OCI-LY7 (cell line): ENCODE data around the gene KCNB1.

Experiments
- EZH2phosphoT487 ChIP-seq: fragments of 200-600 bp; sonication (generic); IDR thresholded peaks from 2 replicates; pipeline ENCODE4 v1.6.1; 2018; ENCODE audit warnings: low read depth, borderline replicate concordance, mild to moderate bottlenecking, mixed run types, antibody characterized with exemption, low read length, moderate library complexity, mixed read lengths
- TF ChIP-seq, protein P1 (sequence below): fragments of 200-600 bp; sonication (generic); conservative IDR thresholded peaks from 2 replicates; pipeline ENCODE4 v1.5.1; 2014; ENCODE audit warnings: mild to moderate bottlenecking, antibody characterized with exemption, low read length, moderate library complexity, mixed read lengths

DNA sequence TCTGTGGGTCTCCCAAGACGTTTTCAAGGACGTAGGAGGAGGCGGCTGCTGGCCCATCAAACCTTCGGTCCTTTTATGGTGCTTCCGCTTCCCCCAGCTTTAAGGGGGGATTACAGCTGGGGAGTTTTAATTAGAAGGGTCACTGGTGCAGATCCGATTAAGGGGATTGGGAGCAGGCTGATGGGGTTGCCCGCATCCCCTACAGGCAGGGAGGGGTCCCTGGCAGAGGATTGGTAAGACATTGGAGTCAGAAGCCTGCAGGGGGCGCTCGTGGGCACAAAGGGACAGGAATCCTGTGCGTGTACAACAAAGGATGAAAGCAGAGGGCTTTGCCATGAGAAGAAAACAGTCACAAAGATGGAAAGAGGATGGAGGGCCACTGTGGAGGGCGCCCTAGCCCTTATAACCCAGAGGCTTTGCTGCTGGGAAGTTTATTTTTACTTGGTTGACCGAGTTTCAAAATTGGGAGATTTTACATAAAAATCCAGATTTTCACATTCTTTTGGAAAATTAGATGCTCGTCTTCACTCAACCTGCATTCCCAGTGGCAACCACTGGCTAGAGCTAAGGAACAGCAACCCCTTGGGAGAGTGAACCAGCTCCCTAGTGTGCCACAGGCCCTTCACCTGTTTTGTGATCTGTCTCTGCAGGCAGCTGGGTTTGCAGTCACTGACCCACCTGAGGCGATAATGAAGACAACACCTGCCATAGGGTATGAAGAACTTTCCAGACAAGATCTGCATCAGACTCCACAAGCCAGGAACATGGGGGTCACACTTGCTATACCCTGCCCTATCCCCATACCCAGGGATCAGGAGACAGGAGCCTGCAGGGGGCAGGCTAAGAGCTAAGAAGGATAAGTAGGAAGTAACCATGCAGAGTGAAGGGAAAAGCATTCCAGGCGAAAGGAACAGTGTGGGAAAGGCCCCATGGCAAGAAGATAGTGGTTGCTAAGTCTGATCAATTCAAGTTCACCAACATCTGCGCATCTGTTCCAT, 97.7 kb downstream of the KCNB1 start:
- TF ChIP-seq, protein P1, sequence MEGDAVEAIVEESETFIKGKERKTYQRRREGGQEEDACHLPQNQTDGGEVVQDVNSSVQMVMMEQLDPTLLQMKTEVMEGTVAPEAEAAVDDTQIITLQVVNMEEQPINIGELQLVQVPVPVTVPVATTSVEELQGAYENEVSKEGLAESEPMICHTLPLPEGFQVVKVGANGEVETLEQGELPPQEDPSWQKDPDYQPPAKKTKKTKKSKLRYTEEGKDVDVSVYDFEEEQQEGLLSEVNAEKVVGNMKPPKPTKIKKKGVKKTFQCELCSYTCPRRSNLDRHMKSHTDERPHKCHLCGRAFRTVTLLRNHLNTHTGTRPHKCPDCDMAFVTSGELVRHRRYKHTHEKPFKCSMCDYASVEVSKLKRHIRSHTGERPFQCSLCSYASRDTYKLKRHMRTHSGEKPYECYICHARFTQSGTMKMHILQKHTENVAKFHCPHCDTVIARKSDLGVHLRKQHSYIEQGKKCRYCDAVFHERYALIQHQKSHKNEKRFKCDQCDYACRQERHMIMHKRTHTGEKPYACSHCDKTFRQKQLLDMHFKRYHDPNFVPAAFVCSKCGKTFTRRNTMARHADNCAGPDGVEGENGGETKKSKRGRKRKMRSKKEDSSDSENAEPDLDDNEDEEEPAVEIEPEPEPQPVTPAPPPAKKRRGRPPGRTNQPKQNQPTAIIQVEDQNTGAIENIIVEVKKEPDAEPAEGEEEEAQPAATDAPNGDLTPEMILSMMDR: peak; percentile 93
- no peak for TF ChIP-seq EZH2phosphoT487
